ENCODE results near the gene POC1B. TPM values are rescaled to one million over a fixed set of nuclear protein-coding genes. Genes with fewer than 3 reads are reported as not detected.

Gene POC1B
- total RNA-seq, 1 experiment from 2014 or later: 14.1 TPM

GRCh38 chr12:89497467-89497866, 28.4 kb downstream of the POC1B start:
- no peak for TF ChIP-seq CTCF (IDR thresholded peaks at IDR 0.05; ENCODE audit: insufficient read depth in 1 of 2, low read depth in 1 of 2, low read length in 1 of 2, severe bottlenecking in 1 of 2, unreplicated experiment in 1 of 2)
- CTCF ChIA-PET: no interaction called here
- no peak overlapping the region for H3K4me3 Mint-ChIP-seq (ENCODE audit: unreplicated experiment)
- no TSS peak for BruUV-seq (replicated peaks)
- POLR2A ChIA-PET: no interaction called here
- peaks cover 20% of the 10 kb centered on the region for H3K4me1 Mint-ChIP-seq (ENCODE audit: low read depth, unreplicated experiment)
- no peak for DNase-seq
- Histone ChIP-seq H3K9me3 (no peaks in the 10 kb centered on the region), H3K27me3 (replicated peaks; ENCODE audit: control insufficient read depth, insufficient read depth, low read length) (no peaks in the 10 kb centered on the region), H3K36me3 (ENCODE audit: control insufficient read depth, insufficient read depth, low read length) (no peaks in the 10 kb centered on the region), H3K4me3 (ENCODE audit: low read depth, low read length) (no peak overlapping the region), H3K4me1 (no peaks in the 10 kb centered on the region)
- no peaks in the 10 kb centered on the region for H3K9me3 Mint-ChIP-seq (ENCODE audit: unreplicated experiment)
- H3K27me3 Mint-ChIP-seq (ENCODE audit: insufficient read depth, unreplicated experiment): no peaks in the 10 kb centered on the region
- intact Hi-C loops (cut with micrococcal nuclease; ENCODE audit: unreplicated experiment): no loop called here
- no peaks in the 10 kb centered on the region for H3K36me3 Mint-ChIP-seq (ENCODE audit: insufficient read depth, unreplicated experiment)
- no peak overlapping the region for H3K27ac Mint-ChIP-seq (ENCODE audit: unreplicated experiment)

DNA sequence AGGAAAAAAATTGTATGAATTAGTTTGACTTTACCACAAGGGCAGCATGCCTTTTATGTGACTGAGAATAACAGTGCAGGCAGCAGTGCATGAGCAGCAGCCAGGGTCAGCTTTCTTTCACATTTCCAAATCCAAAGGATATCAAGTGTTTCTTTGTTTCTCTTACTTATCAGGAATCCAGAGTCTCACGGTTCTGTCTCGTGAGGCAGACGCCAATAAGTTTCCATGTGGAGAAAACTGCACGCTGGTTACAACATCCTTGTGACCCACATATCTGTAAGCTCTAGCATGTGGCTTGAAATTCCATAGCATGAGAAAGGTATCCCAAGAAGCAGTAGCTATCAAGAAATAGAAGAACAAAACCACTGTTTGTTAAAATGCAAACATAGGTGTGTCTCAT, 28.8 kb downstream of the POC1B start:
- Mint-ChIP-seq H3K9me3 (ENCODE audit: unreplicated experiment) (no peaks in the 10 kb centered on the region), H3K4me1 (ENCODE audit: low read depth, unreplicated experiment) (peaks cover 20% of the 10 kb centered on the region), H3K4me3 (ENCODE audit: unreplicated experiment) (no peak overlapping the region), H3K27ac (ENCODE audit: unreplicated experiment) (no peak overlapping the region), H3K27me3 (ENCODE audit: insufficient read depth, unreplicated experiment) (no peaks in the 10 kb centered on the region), H3K36me3 (ENCODE audit: insufficient read depth, unreplicated experiment) (no peaks in the 10 kb centered on the region)
- Histone ChIP-seq H3K4me1 (no peaks in the 10 kb centered on the region), H3K9me3 (no peaks in the 10 kb centered on the region), H3K27me3 (replicated peaks; ENCODE audit: control insufficient read depth, insufficient read depth, low read length) (no peaks in the 10 kb centered on the region), H3K4me3 (ENCODE audit: low read depth, low read length) (no peak overlapping the region), H3K36me3 (ENCODE audit: control insufficient read depth, insufficient read depth, low read length) (no peaks in the 10 kb centered on the region)
- no TSS peak for BruUV-seq (replicated peaks)
- TF ChIP-seq CTCF (IDR thresholded peaks at IDR 0.05; ENCODE audit: insufficient read depth in 1 of 2, low read depth in 1 of 2, low read length in 1 of 2, severe bottlenecking in 1 of 2, unreplicated experiment in 1 of 2): no peak
- intact Hi-C loops (cut with micrococcal nuclease; ENCODE audit: unreplicated experiment): no loop called here
- no peak for DNase-seq
- ChIA-PET CTCF (no interaction called here), POLR2A (no interaction called here)

DNA sequence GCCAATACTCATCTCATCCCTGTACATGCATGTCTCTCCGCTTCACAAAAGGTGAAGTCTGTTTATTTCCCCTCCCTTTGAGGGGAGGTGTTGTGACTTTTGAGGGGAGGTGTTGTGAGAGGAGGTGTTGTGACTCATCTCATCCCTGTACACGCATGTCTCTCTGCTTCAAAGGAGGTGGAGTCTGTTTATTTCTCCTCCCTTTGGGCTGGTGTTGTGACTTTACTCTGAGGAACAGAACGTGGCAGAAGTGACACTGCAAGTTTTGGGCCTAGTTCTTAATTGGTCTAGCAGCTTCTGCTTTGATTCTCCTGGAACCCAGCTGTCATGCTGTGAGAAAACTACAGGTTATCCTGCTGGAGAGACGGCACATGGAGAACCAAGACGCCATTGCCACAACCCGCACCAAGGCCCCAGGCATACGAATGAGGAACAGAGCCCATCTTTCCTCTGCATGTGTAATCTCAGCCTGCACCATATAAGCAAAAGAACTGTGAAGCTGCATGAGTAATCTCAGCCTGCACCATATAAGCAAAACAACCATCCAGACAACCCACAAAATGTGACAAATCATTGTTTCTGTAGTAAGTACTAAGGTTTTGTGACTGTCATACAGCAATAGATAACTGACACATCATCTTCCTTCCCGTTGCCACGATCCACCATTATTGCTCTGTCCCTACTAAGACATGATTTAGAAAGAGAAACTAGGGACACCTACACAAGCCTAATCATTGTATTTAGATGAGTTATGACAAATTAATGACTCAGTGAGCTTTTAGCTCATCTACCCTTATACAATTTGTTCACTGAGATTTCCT, 31.2 kb downstream of the POC1B start:
- Histone ChIP-seq H3K4me3 (ENCODE audit: low read depth, low read length) (no peak overlapping the region), H3K36me3 (ENCODE audit: control insufficient read depth, insufficient read depth, low read length) (no peaks in the 10 kb centered on the region), H3K9me3 (no peaks in the 10 kb centered on the region), H3K27me3 (replicated peaks; ENCODE audit: control insufficient read depth, insufficient read depth, low read length) (no peaks in the 10 kb centered on the region), H3K4me1 (no peaks in the 10 kb centered on the region)
- DNase-seq: no peak
- POLR2A ChIA-PET: no interaction called here
- no peaks in the 10 kb centered on the region for H3K27me3 Mint-ChIP-seq (ENCODE audit: insufficient read depth, unreplicated experiment)
- no peaks in the 10 kb centered on the region for H3K9me3 Mint-ChIP-seq (ENCODE audit: unreplicated experiment)
- no TSS peak for BruUV-seq (replicated peaks)
- H3K4me3 Mint-ChIP-seq (ENCODE audit: unreplicated experiment): no peak overlapping the region
- CTCF ChIA-PET: no interaction called here
- peaks cover 25% of the 10 kb centered on the region for H3K4me1 Mint-ChIP-seq (ENCODE audit: low read depth, unreplicated experiment)
- no peak for TF ChIP-seq CTCF (IDR thresholded peaks at IDR 0.05; ENCODE audit: insufficient read depth in 1 of 2, low read depth in 1 of 2, low read length in 1 of 2, severe bottlenecking in 1 of 2, unreplicated experiment in 1 of 2)
- intact Hi-C loops (cut with micrococcal nuclease; ENCODE audit: unreplicated experiment): loop anchor here (5.0 kb wide), 1 partner anchor 33 kb away; the partner anchor contains the start of gene POC1B
- peaks cover 6% of the 10 kb centered on the region for H3K36me3 Mint-ChIP-seq (ENCODE audit: insufficient read depth, unreplicated experiment)
- H3K27ac Mint-ChIP-seq (ENCODE audit: unreplicated experiment): no peak overlapping the region

Data from Caco-2 (cell line).